ENCODE measurements around the gene SIL1. TPM values are rescaled to one million over a fixed set of nuclear protein-coding genes. Genes with fewer than 3 reads are reported as not detected.

Gene SIL1
- total and polyA plus RNA-seq, 2 of the 8 experiments (the other 6 are each of a cell fraction or from before 2014, with no cell fraction given), result 8.3 to 12.8 TPM

DNA sequence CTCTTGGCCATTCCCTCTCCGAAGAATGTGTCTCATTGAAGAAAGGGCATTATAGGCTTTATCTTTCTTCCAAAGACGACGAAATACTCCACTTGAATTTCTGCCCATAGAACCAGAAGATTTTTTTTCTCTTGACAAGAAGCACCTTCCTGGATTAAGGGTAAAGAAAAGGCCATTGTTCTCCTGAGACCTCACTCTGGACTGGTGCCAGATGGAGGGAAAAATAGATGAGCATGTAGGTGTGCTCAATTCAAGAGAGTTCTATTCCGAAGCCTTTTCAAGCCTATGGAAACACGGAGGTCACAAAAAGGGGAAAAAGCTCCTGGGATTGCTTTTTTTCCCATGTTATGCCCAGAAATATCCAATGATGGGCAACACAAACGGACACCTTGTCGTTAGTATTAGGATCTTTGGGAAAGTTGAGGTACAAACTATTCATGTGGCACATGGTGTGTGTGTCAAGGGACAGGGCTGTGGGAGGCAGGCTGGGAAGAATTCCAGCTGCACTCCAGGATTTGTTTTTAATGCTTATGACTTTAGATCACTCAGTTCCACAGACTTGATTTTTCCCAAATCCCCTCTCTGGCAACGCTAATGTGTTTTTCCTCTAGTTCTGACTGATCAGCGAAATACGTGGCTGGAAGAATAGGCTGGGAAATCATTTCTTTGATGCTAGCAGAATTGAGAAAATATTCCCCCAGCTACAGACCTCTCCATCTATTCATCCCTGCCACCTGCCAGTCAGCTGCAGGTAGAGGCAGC is 89.9 kb downstream of the SIL1 start:
- no peak overlapping the region for H4K5ac ChIP-seq (ENCODE audit: insufficient read length, low read depth, low read length)
- H2BK120ac ChIP-seq (replicated peaks; ENCODE audit: low read depth, low read length), result no peak overlapping the region
- no peak overlapping the region for H3K18ac ChIP-seq (ENCODE audit: extremely low read depth, low read length)
- no peak overlapping the region for H2BK12ac ChIP-seq (ENCODE audit: low read depth, low read length)
- no peak overlapping the region for H3K23ac ChIP-seq (ENCODE audit: insufficient read length)
- H3K4me2 ChIP-seq (ENCODE audit: insufficient read depth in 1 of 2, low read depth in 2 of 2, low read length in 2 of 2), result no peak overlapping the region
- H2AFZ ChIP-seq (ENCODE audit: low read length), result no peak overlapping the region
- no peaks in the 10 kb centered on the region for H3K79me2 ChIP-seq (ENCODE audit: control insufficient read depth in 1 of 2, insufficient read depth in 2 of 2, low read length in 2 of 2)
- TF ChIP-seq KDM5A (IDR thresholded peaks at IDR 0.05; ENCODE audit: low read length) (no peak), SAP30 (IDR thresholded peaks at IDR 0.05; ENCODE audit: insufficient read depth, insufficient replicate concordance, low read length) (no peak), EGR1 (IDR thresholded peaks at IDR 0.05; ENCODE audit: borderline replicate concordance, low read depth, low read length) (no peak), POU5F1 (IDR thresholded peaks at IDR 0.05; ENCODE audit: low read depth, low read length) (no peak), RBBP5 (IDR thresholded peaks at IDR 0.05; ENCODE audit: borderline replicate concordance, low read depth, low read length) (no peak), POLR2AphosphoS5 (IDR thresholded peaks at IDR 0.05; ENCODE audit: low read depth, low read length) (no peak), HDAC6 (IDR thresholded peaks at IDR 0.05; ENCODE audit: low read depth, low read length) (no peak)
- TF ChIP-seq, protein P1, sequence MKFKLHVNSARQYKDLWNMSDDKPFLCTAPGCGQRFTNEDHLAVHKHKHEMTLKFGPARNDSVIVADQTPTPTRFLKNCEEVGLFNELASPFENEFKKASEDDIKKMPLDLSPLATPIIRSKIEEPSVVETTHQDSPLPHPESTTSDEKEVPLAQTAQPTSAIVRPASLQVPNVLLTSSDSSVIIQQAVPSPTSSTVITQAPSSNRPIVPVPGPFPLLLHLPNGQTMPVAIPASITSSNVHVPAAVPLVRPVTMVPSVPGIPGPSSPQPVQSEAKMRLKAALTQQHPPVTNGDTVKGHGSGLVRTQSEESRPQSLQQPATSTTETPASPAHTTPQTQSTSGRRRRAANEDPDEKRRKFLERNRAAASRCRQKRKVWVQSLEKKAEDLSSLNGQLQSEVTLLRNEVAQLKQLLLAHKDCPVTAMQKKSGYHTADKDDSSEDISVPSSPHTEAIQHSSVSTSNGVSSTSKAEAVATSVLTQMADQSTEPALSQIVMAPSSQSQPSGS (IDR thresholded peaks at IDR 0.05; ENCODE audit: low read length), result no peak
- H3K9me3 ChIP-seq (ENCODE audit: insufficient read depth in 2 of 2, low read depth in 1 of 2, low read length in 1 of 2), result peaks cover 0 to 10% of the 10 kb centered on the region in 2 experiments; a peak in 1 of 4 replicates
- H2BK20ac ChIP-seq (ENCODE audit: low read length), result no peak overlapping the region
- H4K91ac ChIP-seq (replicated peaks; ENCODE audit: insufficient read length, low read length), result no peak overlapping the region
- H3K4me3 ChIP-seq (ENCODE audit: extremely low read depth in 1 of 4, insufficient read depth in 2 of 4, low read depth in 3 of 4, low read length in 4 of 4), result no peak overlapping the region
- no peaks in the 10 kb centered on the region for H4K20me1 ChIP-seq (replicated peaks in 1 of 2; ENCODE audit: control insufficient read depth in 1 of 2, insufficient read depth in 2 of 2, low read length in 2 of 2)
- DNase-seq (ENCODE audit: low read depth in 1 of 2, low spot score in 2 of 2) (no peak), FAIRE-seq (no peak)
- ChIA-PET CTCF (ENCODE audit: partially characterized antibody) (interaction anchor here (0.7 to 1.6 kb wide), 5 partner anchors 11 to 294 kb away, joined by 3 to 5 read pairs (median 3); no protein-coding TSS in a partner anchor), POLR2A (ENCODE audit: partially characterized antibody) (no interaction called here)
- no peak overlapping the region for H3K9ac ChIP-seq (replicated peaks in 1 of 4; ENCODE audit: extremely low read depth in 1 of 4, low read depth in 3 of 4, low read length in 3 of 4)
- H3K36me3 ChIP-seq (ENCODE audit: control insufficient read depth in 2 of 4, insufficient read depth in 4 of 4, low read length in 3 of 4), result no peaks in the 10 kb centered on the region
- WGBS, 2 experiments (ENCODE audit: extremely low coverage in 1 of 2, insufficient coverage in 1 of 2, insufficient read length in 1 of 2, insufficient replicate concordance in 2 of 2, low coverage in 1 of 2, low lambda C conversion rate in 2 of 2, missing lambda C conversion rate in 1 of 2), result 88% methylated on average over 10 of the region's 10 CpGs; no CpG with 5 or more reads in 1 of the 2 experiments
- H4K8ac ChIP-seq (ENCODE audit: extremely low read depth, insufficient read depth, low read length), result no peak overlapping the region
- H3K27me3 ChIP-seq (replicated peaks in 1 of 4; ENCODE audit: control insufficient read depth in 3 of 4, extremely low read depth in 1 of 4, insufficient read depth in 3 of 4, low read length in 3 of 4), result no peaks in the 10 kb centered on the region
- H3K14ac ChIP-seq (ENCODE audit: insufficient read length), result no peak overlapping the region
- H3K56ac ChIP-seq (replicated peaks; ENCODE audit: insufficient read length, low read depth, low read length), result no peak overlapping the region
- H2BK15ac ChIP-seq (ENCODE audit: low read length), result no peak overlapping the region
- H2BK5ac ChIP-seq (ENCODE audit: low read depth, low read length), result no peak overlapping the region
- no peaks in the 10 kb centered on the region for H3K79me1 ChIP-seq (ENCODE audit: low read depth, low read length)
- H3K27ac ChIP-seq (ENCODE audit: low read depth, low read length), result no peak overlapping the region
- no peak overlapping the region for H3K4ac ChIP-seq (replicated peaks; ENCODE audit: insufficient read length, low read depth, low read length)
- no peaks in the 10 kb centered on the region for H3K23me2 ChIP-seq (ENCODE audit: low read depth, low read length)
- H2AK5ac ChIP-seq (ENCODE audit: low read depth, low read length), result no peak overlapping the region
- peaks cover 0 to 4% (median 2%) of the 10 kb centered on the region in 4 experiments; a peak in 4 of 7 replicates for H3K4me1 ChIP-seq (replicated peaks in 1 of 4; ENCODE audit: control insufficient read depth in 3 of 4, insufficient read depth in 4 of 4, low read length in 3 of 4)
